Large intestine (tissue), 3 donors: ENCODE measurements around the gene SLC26A5. TPM values are rescaled to one million over a fixed set of nuclear protein-coding genes. Genes with fewer than 3 reads are reported as not detected.
A peak's percentile ranks its signal among the peaks of the same experiment; 100 is the strongest.

Experiments
- DNase-seq, 2 donors: peaks; one replicate each; pipeline versions ENCODE4 v3.0.0 to v3.0.0-alpha.2; 2013
- H3K27ac ChIP-seq: one replicate; pipeline ENCODE4 v1.5.1; 2013; ENCODE audit warnings: low read length
- H3K27me3 ChIP-seq: 2 replicates; pipeline ENCODE4 v1.6.1; 2013; ENCODE audit warnings: low read length; ENCODE audit not compliant: control insufficient read depth, insufficient read depth
- H3K36me3 ChIP-seq: 2 replicates; pipeline ENCODE4 v1.6.1; 2013; ENCODE audit warnings: low read length; ENCODE audit not compliant: control insufficient read depth, insufficient read depth
- H3K4me1 ChIP-seq: one replicate; pipeline ENCODE4 v1.6.1; 2013; ENCODE audit warnings: low read length; ENCODE audit not compliant: control insufficient read depth, insufficient read depth
- H3K4me3 ChIP-seq: one replicate; pipeline ENCODE4 v1.5.1; 2013; ENCODE audit warnings: low read length
- H3K9me3 ChIP-seq: one replicate; pipeline ENCODE4 v1.6.1; 2013; ENCODE audit warnings: mild to moderate bottlenecking, low read depth, low read length, moderate library complexity; ENCODE audit not compliant: control insufficient read depth
- WGBS: methylation state at CpG from one replicate; pipeline ENCODE4 v1.1.5; 2013; ENCODE audit warnings: low lambda C conversion rate; ENCODE audit not compliant: insufficient coverage; 5-methylcytosine and 5-hydroxymethylcytosine counted together
- polyA plus RNA-seq: library from polyadenylated mRNA; unstranded; fragments of 120-200 nt; gene quantifications from one replicate; pipeline ENCODE4 v1.2.1, GENCODE V29; 2013

Gene SLC26A5
- polyA plus RNA-seq, 1 donor: 0.09 TPM

GRCh38 chr7:103387242-103387641 lies 58.8 kb downstream of the SLC26A5 start:
- WGBS: no CpG with 5 or more reads among the region's 1 CpG
- no peak for DNase-seq
- H3K4me1 ChIP-seq: no peaks in the 10 kb centered on the region

GRCh38 chr7:103382032-103382402 lies 64.0 kb downstream of the SLC26A5 start:
- Histone ChIP-seq H3K4me3 (no peak overlapping the region), H3K27me3 (no peaks in the 10 kb centered on the region), H3K27ac (no peak overlapping the region), H3K36me3 (no peaks in the 10 kb centered on the region), H3K4me1 (no peaks in the 10 kb centered on the region), H3K9me3 (peaks cover 3% of the 10 kb centered on the region)
- WGBS: 100% methylated on average over 1 of the region's 5 CpGs
- DNase-seq: no peak

More at GRCh38 chr7:103387242-103387641, 58.8 kb downstream of the SLC26A5 start:
- no peak overlapping the region for H3K4me3 ChIP-seq
- no peaks in the 10 kb centered on the region for H3K9me3 ChIP-seq
- H3K36me3 ChIP-seq: no peaks in the 10 kb centered on the region
- no peaks in the 10 kb centered on the region for H3K27me3 ChIP-seq
- no peak overlapping the region for H3K27ac ChIP-seq

- WGBS: 93% methylated on average over 2 of the region's 4 CpGs
- H3K9me3 ChIP-seq: peaks cover 3% of the 10 kb centered on the region
- H3K4me1 ChIP-seq: no peaks in the 10 kb centered on the region
- H3K4me3 ChIP-seq: no peak overlapping the region
- H3K27ac ChIP-seq: no peak overlapping the region
- DNase-seq: no peak
- H3K27me3 ChIP-seq: no peaks in the 10 kb centered on the region
- H3K36me3 ChIP-seq: no peaks in the 10 kb centered on the region
These were observed 64.6 kb downstream of the SLC26A5 start for GRCh38 chr7:103381280-103382031.

GRCh38 chr7:103380395-103381191 lies 65.4 kb downstream of the SLC26A5 start:
- no peaks in the 10 kb centered on the region for H3K4me1 ChIP-seq

GRCh38 chr7:103379270-103379975 lies 66.6 kb downstream of the SLC26A5 start:
- WGBS: 57% methylated on average over 2 of the region's 3 CpGs
- Histone ChIP-seq H3K27me3 (no peaks in the 10 kb centered on the region), H3K4me1 (no peaks in the 10 kb centered on the region), H3K36me3 (no peaks in the 10 kb centered on the region), H3K9me3 (peaks cover 3% of the 10 kb centered on the region), H3K27ac (no peak overlapping the region), H3K4me3 (no peak overlapping the region)
- no peak for DNase-seq

More at GRCh38 chr7:103380395-103381191, 65.4 kb downstream of the SLC26A5 start:
- peak in 1 of 2 donors; percentile 61 for DNase-seq
- H3K27me3 ChIP-seq: no peaks in the 10 kb centered on the region
- H3K4me3 ChIP-seq: no peak overlapping the region
- peaks cover 3% of the 10 kb centered on the region for H3K9me3 ChIP-seq
- H3K27ac ChIP-seq: no peak overlapping the region
- no peaks in the 10 kb centered on the region for H3K36me3 ChIP-seq
- no CpG with 5 or more reads among the region's 5 CpGs for WGBS

- 100% methylated on average over 1 of the region's 6 CpGs for WGBS
- H3K36me3 ChIP-seq: peaks cover 6% of the 10 kb centered on the region
- H3K4me1 ChIP-seq: no peaks in the 10 kb centered on the region
- no peak overlapping the region for H3K4me3 ChIP-seq
- no peak overlapping the region for H3K27ac ChIP-seq
- no peaks in the 10 kb centered on the region for H3K27me3 ChIP-seq
- no peaks in the 10 kb centered on the region for H3K9me3 ChIP-seq
- DNase-seq: no peak
These were observed 72.0 kb downstream of the SLC26A5 start for GRCh38 chr7:103373866-103374643.

GRCh38 chr7:103369432-103369831 lies 76.6 kb downstream of the SLC26A5 start:
- Histone ChIP-seq H3K27ac (no peak overlapping the region), H3K4me3 (no peak overlapping the region), H3K27me3 (no peaks in the 10 kb centered on the region), H3K36me3 (peaks cover 41% of the 10 kb centered on the region), H3K9me3 (no peaks in the 10 kb centered on the region), H3K4me1 (no peaks in the 10 kb centered on the region)
- no peak for DNase-seq
- no CpG with 5 or more reads among the region's 5 CpGs for WGBS

- H3K27me3 ChIP-seq: no peaks in the 10 kb centered on the region
- H3K9me3 ChIP-seq: no peaks in the 10 kb centered on the region
- H3K27ac ChIP-seq: no peak overlapping the region
- no CpG with 5 or more reads among the region's 1 CpG for WGBS
- no peak for DNase-seq
- H3K4me3 ChIP-seq: no peak overlapping the region
- H3K36me3 ChIP-seq: peaks cover 17% of the 10 kb centered on the region
- no peaks in the 10 kb centered on the region for H3K4me1 ChIP-seq
These were observed 96.2 kb downstream of the SLC26A5 start for GRCh38 chr7:103349805-103350204.

- Histone ChIP-seq H3K9me3 (no peaks in the 10 kb centered on the region), H3K4me1 (no peaks in the 10 kb centered on the region), H3K4me3 (peak overlapping the region; percentile 82), H3K36me3 (peaks cover 11% of the 10 kb centered on the region), H3K27ac (no peak overlapping the region), H3K27me3 (no peaks in the 10 kb centered on the region)
- 60% methylated on average over 2 of the region's 2 CpGs for WGBS
- no peak for DNase-seq
These were observed 97.0 kb downstream of the SLC26A5 start for GRCh38 chr7:103348959-103349358.

GRCh38 chr7:103348452-103348851 lies 97.6 kb downstream of the SLC26A5 start:
- peak overlapping the region; percentile 82 for H3K4me3 ChIP-seq
- no CpG with 5 or more reads among the region's 13 CpGs for WGBS
- no peaks in the 10 kb centered on the region for H3K27me3 ChIP-seq
- DNase-seq: no peak
- H3K36me3 ChIP-seq: peaks cover 11% of the 10 kb centered on the region
- no peak overlapping the region for H3K27ac ChIP-seq
- peaks cover under 1% of the 10 kb centered on the region for H3K4me1 ChIP-seq
- no peaks in the 10 kb centered on the region for H3K9me3 ChIP-seq
